ENCODE measurements around the gene TMEM169. TPM values are rescaled to one million over a fixed set of nuclear protein-coding genes. Genes with fewer than 3 reads are reported as not detected.

Gene TMEM169
- total and polyA plus RNA-seq, 2 of the 13 experiments (the other 11 are each of a cell fraction or from before 2014, with no cell fraction given) = 1.5 to 4.5 TPM

DNA sequence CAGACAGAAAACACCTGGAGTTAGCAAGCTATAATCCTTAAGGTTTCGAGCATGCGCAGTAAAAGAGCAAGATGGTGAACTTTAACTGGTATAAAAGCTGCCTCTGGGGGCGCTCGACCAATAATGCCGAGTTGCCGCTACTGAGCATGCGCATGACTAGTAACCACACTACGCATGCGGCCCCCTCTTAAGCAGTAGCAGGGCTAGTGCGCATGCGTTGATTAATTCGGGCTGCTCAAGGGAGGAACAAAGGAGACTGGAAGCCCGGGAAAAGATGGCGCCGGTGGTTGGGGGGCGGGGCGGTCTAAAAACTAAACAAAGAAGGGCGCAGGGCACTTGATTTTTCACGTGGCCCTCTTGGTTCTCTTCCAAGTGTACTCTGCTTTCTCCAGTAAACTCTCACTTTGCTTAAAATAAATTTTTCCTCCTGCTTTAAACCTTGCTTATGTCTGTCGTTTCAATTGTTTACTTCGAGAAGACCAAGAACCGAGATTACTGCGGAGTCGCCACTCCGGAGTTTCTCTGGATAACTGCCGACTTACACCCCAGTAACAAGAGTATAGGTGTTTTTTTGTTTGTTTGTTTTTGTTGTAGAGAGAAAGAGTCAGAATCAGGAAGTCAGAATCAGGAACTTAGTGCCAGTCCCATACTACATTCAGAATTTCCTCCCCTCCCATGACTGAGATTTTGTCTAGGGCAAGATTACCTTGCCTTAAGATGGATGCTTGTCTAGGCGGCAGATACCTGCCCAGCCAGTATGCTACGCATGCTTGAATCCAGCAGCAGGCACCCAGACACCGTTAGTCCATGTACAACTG is 33.2 kb downstream of the TMEM169 start (continued):
- no peak for TF ChIP-seq HDAC2 (CRISPR knock-in tag; IDR thresholded peaks at IDR 0.05)
- TF ChIP-seq CBX1 (IDR thresholded peaks at IDR 0.05; ENCODE audit: low read depth) = peak; percentile 15
- TF ChIP-seq THAP11 (CRISPR knock-in tag; IDR thresholded peaks at IDR 0.05) = peak; percentile 76
- peak; percentile 60; the same call in 1 of the 2 replicates for TF ChIP-seq MXD4 (CRISPR knock-in tag; IDR thresholded peaks at IDR 0.05)
- TF ChIP-seq PITX1 (CRISPR knock-in tag; IDR thresholded peaks at IDR 0.05) = peak; percentile 51; the same call in 1 of the 2 replicates
- TF ChIP-seq, protein P1, sequence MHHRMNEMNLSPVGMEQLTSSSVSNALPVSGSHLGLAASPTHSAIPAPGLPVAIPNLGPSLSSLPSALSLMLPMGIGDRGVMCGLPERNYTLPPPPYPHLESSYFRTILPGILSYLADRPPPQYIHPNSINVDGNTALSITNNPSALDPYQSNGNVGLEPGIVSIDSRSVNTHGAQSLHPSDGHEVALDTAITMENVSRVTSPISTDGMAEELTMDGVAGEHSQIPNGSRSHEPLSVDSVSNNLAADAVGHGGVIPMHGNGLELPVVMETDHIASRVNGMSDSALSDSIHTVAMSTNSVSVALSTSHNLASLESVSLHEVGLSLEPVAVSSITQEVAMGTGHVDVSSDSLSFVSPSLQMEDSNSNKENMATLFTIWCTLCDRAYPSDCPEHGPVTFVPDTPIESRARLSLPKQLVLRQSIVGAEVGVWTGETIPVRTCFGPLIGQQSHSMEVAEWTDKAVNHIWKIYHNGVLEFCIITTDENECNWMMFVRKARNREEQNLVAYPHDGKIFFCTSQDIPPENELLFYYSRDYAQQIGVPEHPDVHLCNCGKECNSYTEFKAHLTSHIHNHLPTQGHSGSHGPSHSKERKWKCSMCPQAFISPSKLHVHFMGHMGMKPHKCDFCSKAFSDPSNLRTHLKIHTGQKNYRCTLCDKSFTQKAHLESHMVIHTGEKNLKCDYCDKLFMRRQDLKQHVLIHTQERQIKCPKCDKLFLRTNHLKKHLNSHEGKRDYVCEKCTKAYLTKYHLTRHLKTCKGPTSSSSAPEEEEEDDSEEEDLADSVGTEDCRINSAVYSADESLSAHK (CRISPR knock-in tag; IDR thresholded peaks at IDR 0.05; ENCODE audit: borderline replicate concordance) = no peak
- TF ChIP-seq FOXP4 (CRISPR knock-in tag; IDR thresholded peaks at IDR 0.05) = 0 out of 2 replicates have a peak, but pooled peaks have one; percentile 49
- TF ChIP-seq NCOA5 (CRISPR knock-in tag; IDR thresholded peaks at IDR 0.05) = no peak
- peak; percentile 89; the same call in 1 of the 2 replicates for TF ChIP-seq YEATS4 (CRISPR knock-in tag; IDR thresholded peaks at IDR 0.05; ENCODE audit: borderline replicate concordance)
- TF ChIP-seq, protein P2, sequence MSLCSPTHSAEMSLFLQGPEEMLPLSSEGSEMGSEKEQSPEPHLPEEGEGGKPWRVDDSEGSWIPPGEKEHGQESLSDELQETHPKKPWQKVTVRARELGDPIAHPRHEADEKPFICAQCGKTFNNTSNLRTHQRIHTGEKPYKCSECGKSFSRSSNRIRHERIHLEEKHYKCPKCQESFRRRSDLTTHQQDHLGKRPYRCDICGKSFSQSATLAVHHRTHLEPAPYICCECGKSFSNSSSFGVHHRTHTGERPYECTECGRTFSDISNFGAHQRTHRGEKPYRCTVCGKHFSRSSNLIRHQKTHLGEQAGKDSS (CRISPR knock-in tag; IDR thresholded peaks at IDR 0.05; ENCODE audit: borderline replicate concordance, low read depth) = no peak
- peak in 1 of 2 experiments; percentile 70; a peak in 1 of 4 replicates for TF ChIP-seq REST (IDR thresholded peaks at IDR 0.05; ENCODE audit: borderline replicate concordance in 1 of 2, low read depth in 1 of 2, low read length in 2 of 2)
- TF ChIP-seq SPEN (CRISPR knock-in tag; IDR thresholded peaks at IDR 0.05; ENCODE audit: low read depth) = 0 out of 2 replicates have a peak, but pooled peaks have one; percentile 33
- no peak for TF ChIP-seq ZNF354B (CRISPR knock-in tag; IDR thresholded peaks at IDR 0.05)
- TF ChIP-seq YY1 (IDR thresholded peaks at IDR 0.05; ENCODE audit: insufficient read depth, insufficient replicate concordance, low read depth, low read length) = peak; percentile 98
- no peak for TF ChIP-seq FOSL1 (CRISPR knock-in tag; IDR thresholded peaks at IDR 0.05; ENCODE audit: borderline replicate concordance)
- TF ChIP-seq ZNF678 (CRISPR knock-in tag; IDR thresholded peaks at IDR 0.05) = peak; percentile 39; the same call in 1 of the 2 replicates
- 0 out of 2 replicates have a peak, but pooled peaks have one; percentile 22 for TF ChIP-seq ZNF512 (CRISPR knock-in tag; IDR thresholded peaks at IDR 0.05)
